Activated B cell treated with CpG ODN at 0.5 μM for 24 hours (primary cell): ENCODE data around the gene ACTRT2. TPM values are rescaled to one million over a fixed set of nuclear protein-coding genes. Genes with fewer than 3 reads are reported as not detected.
A peak's percentile ranks its signal among the peaks of the same experiment; 100 is the strongest.

Experiments
- ATAC-seq: fragments of 200-7000 bp; cut with Tn5 transposase; one replicate; pipeline ENCODE4 v1.10.0; 2021; ENCODE audit warnings: low read depth, mild to moderate bottlenecking, moderate library complexity
- CTCF ChIA-PET: fragments of 350-600 bp; sonication (Branson Sonifier 250); formaldehyde crosslinking; loops from one replicate; lab custom pipeline; 2021; ENCODE audit warnings: antibody characterized with exemption; lab: Charles Lee
- POLR2A ChIA-PET: fragments of 350-600 bp; sonication (Branson Sonifier 250); formaldehyde crosslinking; loops from one replicate; lab custom pipeline; 2021; ENCODE audit warnings: antibody characterized with exemption; lab: Charles Lee
- DNase-seq: peaks from one replicate; pipeline ENCODE4 v3.0.0; 2022
- H3K27ac Mint-ChIP-seq: one replicate; pipeline ENCODE4 v1.8.0; 2020; ENCODE audit warnings: mixed read lengths
- H3K27me3 Mint-ChIP-seq: one replicate; pipeline ENCODE4 v1.8.0; 2021; ENCODE audit warnings: mixed read lengths
- H3K36me3 Mint-ChIP-seq: one replicate; pipeline ENCODE4 v1.8.0; 2021; ENCODE audit warnings: low read depth, mixed read lengths
- H3K4me1 Mint-ChIP-seq: one replicate; pipeline ENCODE4 v1.8.0; 2021; ENCODE audit warnings: mixed read lengths
- H3K4me3 Mint-ChIP-seq: one replicate; pipeline ENCODE4 v1.8.0; 2020; ENCODE audit warnings: mild to moderate bottlenecking, mixed read lengths
- H3K9me3 Mint-ChIP-seq: one replicate; pipeline ENCODE4 v1.8.0; 2020; ENCODE audit warnings: mixed read lengths
- CTCF ChIP-seq: fragments of 200-600 bp; IDR thresholded peaks from one replicate; pipeline ENCODE4 v1.8.0; 2022; ENCODE audit warnings: antibody characterized with exemption, mild to moderate bottlenecking
- intact Hi-C: fragments of 100-400 bp; cut with micrococcal nuclease; formaldehyde crosslinking; loops from one replicate; pipeline ENCODE4 v1.15.1; 2024
- total RNA-seq: library from RNA; stranded (reverse); gene quantifications from 2 replicates; pipeline ENCODE4 v1.2.3, GENCODE V29; 2022

The ACTRT2 gene
- total RNA-seq, 1 donor from 2014 or later: not detected

DNA sequence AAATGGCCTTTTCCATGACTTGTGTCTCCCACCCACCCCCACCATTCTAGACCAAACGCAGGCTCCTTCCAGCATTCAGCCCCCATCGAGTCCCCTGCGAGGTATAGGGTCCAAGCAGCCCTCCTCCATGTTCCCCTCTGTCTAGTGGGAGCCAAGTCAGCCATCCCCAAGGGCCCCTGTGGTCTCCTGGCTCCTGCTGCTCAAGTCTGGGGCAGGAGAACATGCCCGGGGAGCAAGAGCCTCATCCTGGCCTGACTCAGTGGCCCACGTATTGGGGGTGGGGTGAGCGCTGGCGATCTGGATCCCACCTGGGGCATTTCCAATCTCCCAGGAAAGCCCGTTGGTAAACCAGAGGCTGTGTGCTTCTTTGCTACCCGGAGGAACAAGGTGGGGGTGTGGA is 43.6 kb downstream of the ACTRT2 start:
- intact Hi-C loops: no loop called here
- Mint-ChIP-seq H3K9me3 (no peaks in the 10 kb centered on the region), H3K4me1 (peaks cover 4% of the 10 kb centered on the region), H3K27me3 (peaks cover 16% of the 10 kb centered on the region), H3K36me3 (no peaks in the 10 kb centered on the region), H3K4me3 (no peak overlapping the region), H3K27ac (no peak overlapping the region)
- POLR2A ChIA-PET: no interaction called here
- ATAC-seq: no peak
- TF ChIP-seq CTCF: no peak
- CTCF ChIA-PET: no interaction called here
- DNase-seq: no peak

DNA sequence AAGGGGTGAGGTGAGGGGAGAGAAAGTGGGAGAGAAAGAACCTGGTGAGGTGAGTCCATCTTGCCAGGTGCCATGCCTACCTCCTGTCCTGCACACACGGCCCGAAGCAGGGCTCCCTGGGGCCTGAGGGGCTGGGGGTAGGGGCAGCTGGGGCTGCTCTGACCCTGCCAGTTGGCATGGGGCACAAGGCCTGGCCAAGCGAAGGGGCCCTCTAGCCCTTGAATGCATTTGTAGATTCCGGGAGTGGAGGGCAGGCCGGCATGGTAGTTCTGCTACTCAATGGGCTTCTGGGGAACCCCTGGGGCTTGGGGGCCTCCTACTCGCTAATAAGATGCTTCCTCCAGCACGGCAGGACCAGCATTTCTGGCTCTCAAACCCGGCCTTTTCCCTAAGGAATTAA is 44.1 kb downstream of the ACTRT2 start:
- Mint-ChIP-seq H3K4me3 (no peak overlapping the region), H3K4me1 (peaks cover 4% of the 10 kb centered on the region), H3K9me3 (no peaks in the 10 kb centered on the region), H3K27me3 (peaks cover 16% of the 10 kb centered on the region), H3K27ac (no peak overlapping the region), H3K36me3 (no peaks in the 10 kb centered on the region)
- POLR2A ChIA-PET: no interaction called here
- intact Hi-C loops: no loop called here
- CTCF ChIA-PET: no interaction called here
- TF ChIP-seq CTCF: no peak
- DNase-seq (peak; percentile 4), ATAC-seq (no peak)

DNA sequence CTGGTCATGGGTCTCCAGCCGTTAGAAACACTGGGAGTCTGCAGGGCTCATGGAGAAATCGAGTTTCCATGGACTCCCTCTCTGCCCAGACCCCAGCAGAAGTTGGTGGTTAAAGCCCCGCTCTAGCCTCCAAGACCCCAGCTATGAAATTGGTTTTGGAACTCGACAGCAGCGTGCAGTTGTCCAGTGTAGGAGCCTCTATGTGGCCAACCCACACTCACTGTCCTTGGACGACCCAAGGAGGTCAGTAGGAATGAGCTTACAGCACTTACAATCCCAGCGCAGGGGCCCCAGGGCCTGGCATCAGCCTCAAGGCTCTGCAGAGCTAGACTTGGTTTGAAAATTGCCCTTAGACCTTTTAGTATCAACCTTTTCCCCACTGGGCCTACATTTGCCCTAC is 44.5 kb downstream of the ACTRT2 start:
- Mint-ChIP-seq H3K36me3 (no peaks in the 10 kb centered on the region), H3K27me3 (peaks cover 16% of the 10 kb centered on the region), H3K9me3 (no peaks in the 10 kb centered on the region), H3K27ac (no peak overlapping the region), H3K4me3 (no peak overlapping the region), H3K4me1 (peaks cover 4% of the 10 kb centered on the region)
- TF ChIP-seq CTCF: no peak
- ChIA-PET CTCF (no interaction called here), POLR2A (no interaction called here)
- DNase-seq (no peak), ATAC-seq (no peak)
- intact Hi-C loops: no loop called here

- intact Hi-C loops: no loop called here
- DNase-seq: no peak
- no peak overlapping the region for H3K4me3 Mint-ChIP-seq
- H3K27me3 Mint-ChIP-seq: peaks cover 16% of the 10 kb centered on the region
- TF ChIP-seq CTCF: no peak
- H3K4me1 Mint-ChIP-seq: peaks cover 4% of the 10 kb centered on the region
- no peak overlapping the region for H3K27ac Mint-ChIP-seq
- CTCF ChIA-PET: no interaction called here
- POLR2A ChIA-PET: no interaction called here
- no peaks in the 10 kb centered on the region for H3K9me3 Mint-ChIP-seq
- no peak for ATAC-seq
- no peaks in the 10 kb centered on the region for H3K36me3 Mint-ChIP-seq
These were observed 45.0 kb downstream of the ACTRT2 start for GRCh38 chr1:3066250-3066711.

GRCh38 chr1:3066826-3067225 is 45.6 kb downstream of the ACTRT2 start:
- intact Hi-C loops: no loop called here
- no peak for ATAC-seq

More at GRCh38 chr1:3066826-3067225, 45.6 kb downstream of the ACTRT2 start:
- no peak for DNase-seq
- peaks cover 16% of the 10 kb centered on the region for H3K27me3 Mint-ChIP-seq
- H3K27ac Mint-ChIP-seq: no peak overlapping the region
- peaks cover 4% of the 10 kb centered on the region for H3K4me1 Mint-ChIP-seq
- CTCF ChIA-PET: no interaction called here
- H3K4me3 Mint-ChIP-seq: no peak overlapping the region
- TF ChIP-seq CTCF: no peak
- no peaks in the 10 kb centered on the region for H3K36me3 Mint-ChIP-seq
- H3K9me3 Mint-ChIP-seq: no peaks in the 10 kb centered on the region
- POLR2A ChIA-PET: no interaction called here
